H9 (cell line): ENCODE data around the gene KLK3. TPM values are rescaled to one million over a fixed set of nuclear protein-coding genes. Genes with fewer than 3 reads are reported as not detected.

Experiments
- DNase-seq: peaks from one replicate; pipeline ENCODE4 v3.0.0-alpha.2; 2017
- H2AFZ ChIP-seq: one replicate; pipeline ENCODE4 v1.6.1; 2013; ENCODE audit warnings: mild to moderate bottlenecking, low read length, control low read depth, moderate library complexity
- H2AK5ac ChIP-seq: 2 replicates; pipeline ENCODE4 v1.6.1; 2013; ENCODE audit warnings: low read length, control low read depth, mixed read lengths; ENCODE audit not compliant: insufficient read length
- H2BK120ac ChIP-seq: one replicate; pipeline ENCODE4 v1.6.1; 2013; ENCODE audit warnings: low read depth, mild to moderate bottlenecking, low read length, control low read depth, inconsistent platforms; ENCODE audit not compliant: poor library complexity, severe bottlenecking
- H2BK12ac ChIP-seq: 2 replicates; pipeline ENCODE4 v1.6.1; 2013; ENCODE audit warnings: low read length, control low read depth, mixed read lengths, low read depth; ENCODE audit not compliant: insufficient read length
- H2BK15ac ChIP-seq: 2 replicates; pipeline ENCODE4 v1.6.1; 2013; ENCODE audit warnings: low read depth, low read length, control low read depth
- H2BK20ac ChIP-seq: one replicate; pipeline ENCODE4 v1.6.1; 2013; ENCODE audit warnings: low read depth, mild to moderate bottlenecking, low read length, control low read depth, inconsistent platforms; ENCODE audit not compliant: poor library complexity, severe bottlenecking
- H2BK5ac ChIP-seq: 2 replicates; pipeline ENCODE4 v1.6.1; 2013; ENCODE audit warnings: low read length, control low read depth, mixed read lengths; ENCODE audit not compliant: insufficient read length
- H3K14ac ChIP-seq: 2 replicates; pipeline ENCODE4 v1.6.1; 2013; ENCODE audit warnings: low read length, control low read depth; ENCODE audit not compliant: insufficient read depth
- H3K18ac ChIP-seq: 2 replicates; pipeline ENCODE4 v1.6.1; 2013; ENCODE audit warnings: low read depth, mild to moderate bottlenecking, mixed read lengths, low read length, control low read depth; ENCODE audit not compliant: insufficient read length
- H3K23ac ChIP-seq: 2 replicates; pipeline ENCODE4 v1.6.1; 2013; ENCODE audit warnings: low read length, control low read depth, mixed read lengths, low read depth; ENCODE audit not compliant: insufficient read length
- H3K23me2 ChIP-seq: 2 replicates; pipeline ENCODE4 v1.6.1; 2013; ENCODE audit warnings: low read depth, mild to moderate bottlenecking, mixed read lengths, low read length, control low read depth; ENCODE audit not compliant: insufficient read length, poor library complexity, severe bottlenecking
- H3K27ac ChIP-seq: 2 replicates; pipeline ENCODE4 v1.5.1; 2013; ENCODE audit warnings: low read length, control low read depth, mixed read lengths, low read depth; ENCODE audit not compliant: insufficient read length
- H3K27me3 ChIP-seq: 2 replicates; pipeline ENCODE4 v1.6.1; 2013; ENCODE audit warnings: low read length, control low read depth, inconsistent platforms; ENCODE audit not compliant: insufficient read depth
- H3K4ac ChIP-seq: 2 replicates; pipeline ENCODE4 v1.6.1; 2013; ENCODE audit warnings: low read depth, mild to moderate bottlenecking, control low read depth, inconsistent platforms, low read length, moderate library complexity
- H3K4me1 ChIP-seq: 2 replicates; pipeline ENCODE4 v1.6.1; 2013; ENCODE audit warnings: low read length, control low read depth, inconsistent platforms; ENCODE audit not compliant: insufficient read depth
- H3K4me2 ChIP-seq: 2 replicates; pipeline ENCODE4 v1.6.1; 2013; ENCODE audit warnings: low read length, control low read depth, mixed read lengths; ENCODE audit not compliant: insufficient read length, insufficient read depth
- H3K56ac ChIP-seq: 2 replicates; pipeline ENCODE4 v1.6.1; 2013; ENCODE audit warnings: low read depth, mild to moderate bottlenecking, mixed read lengths, low read length, control low read depth; ENCODE audit not compliant: insufficient read length
- H3K79me1 ChIP-seq: 2 replicates; pipeline ENCODE4 v1.6.1; 2013; ENCODE audit warnings: low read depth, mild to moderate bottlenecking, moderate library complexity, low read length, control low read depth, inconsistent platforms; ENCODE audit not compliant: insufficient read depth, poor library complexity, severe bottlenecking
- H3K79me2 ChIP-seq: 2 replicates; pipeline ENCODE4 v1.6.1; 2013; ENCODE audit warnings: low read length, control low read depth, inconsistent platforms; ENCODE audit not compliant: insufficient read depth
- H3K9ac ChIP-seq: 2 replicates; pipeline ENCODE4 v1.6.1; 2013; ENCODE audit warnings: low read length, control low read depth, mixed read lengths; ENCODE audit not compliant: insufficient read length; ENCODE audit errors: extremely low read depth
- H3K9me3 ChIP-seq: one replicate; pipeline ENCODE4 v1.6.1; 2013; ENCODE audit warnings: low read depth, low read length, inconsistent platforms; ENCODE audit not compliant: control insufficient read depth
- H3T11ph ChIP-seq: one replicate; pipeline ENCODE4 v1.6.1; 2013; ENCODE audit warnings: mild to moderate bottlenecking, low read length, control low read depth, inconsistent platforms
- H4K20me1 ChIP-seq: one replicate; pipeline ENCODE4 v1.6.1; 2013; ENCODE audit not compliant: control insufficient read depth, insufficient read length, insufficient read depth
- H4K5ac ChIP-seq: 2 replicates; pipeline ENCODE4 v1.6.1; 2013; ENCODE audit warnings: low read depth, mild to moderate bottlenecking, mixed read lengths, low read length, control low read depth; ENCODE audit not compliant: insufficient read length
- H4K8ac ChIP-seq: replicated peaks from 2 replicates; pipeline ENCODE4 v1.6.1; 2013; ENCODE audit warnings: low read length, control low read depth, mixed read lengths, low read depth; ENCODE audit not compliant: insufficient read length
- H4K91ac ChIP-seq: 2 replicates; pipeline ENCODE4 v1.6.1; 2013; ENCODE audit warnings: low read depth, mild to moderate bottlenecking, moderate library complexity, mixed read lengths, low read length, control low read depth; ENCODE audit not compliant: insufficient read length
- H3K27ac Mint-ChIP-seq, 3 experiments: 2 replicates in 2 of 3; 3 replicates in 1 of 3; pipeline ENCODE4 v1.8.0; 2020 to 2021; ENCODE audit warnings: mixed read lengths in 3 of 3, mild to moderate bottlenecking in 1 of 3, moderate library complexity in 1 of 3
- H3K27me3 Mint-ChIP-seq: 2 replicates; pipeline ENCODE4 v1.8.0; 2021; ENCODE audit warnings: low read depth, mild to moderate bottlenecking, moderate library complexity, mixed read lengths
- H3K36me3 Mint-ChIP-seq, 3 experiments: 2 replicates in 2 of 3; 3 replicates in 1 of 3; pipeline ENCODE4 v1.8.0; 2020 to 2021; ENCODE audit warnings: low read depth in 3 of 3, mixed read lengths in 3 of 3; ENCODE audit not compliant: insufficient read depth in 1 of 3
- H3K4me1 Mint-ChIP-seq, 2 experiments: 2 replicates each; pipeline ENCODE4 v1.8.0; 2020; ENCODE audit warnings: mixed read lengths in 2 of 2
- H3K4me3 Mint-ChIP-seq, 2 experiments: 2 replicates in 1 of 2; 3 replicates in 1 of 2; pipeline ENCODE4 v1.8.0; 2020 to 2021; ENCODE audit warnings: mild to moderate bottlenecking in 2 of 2, mixed read lengths in 2 of 2, moderate library complexity in 1 of 2
- H3K9me3 Mint-ChIP-seq, 2 experiments: 2 replicates in 1 of 2; 3 replicates in 1 of 2; pipeline ENCODE4 v1.8.0; 2020; ENCODE audit warnings: mild to moderate bottlenecking in 2 of 2, mixed read lengths in 2 of 2, moderate library complexity in 1 of 2
- WGBS: extraction: QIAGEN DNeasy Blood & Tissue Kit; methylation state at CpG from one replicate; pipeline ENCODE4 v1.1.7; 2013; ENCODE audit warnings: missing lambda C conversion rate, low lambda C conversion rate, mixed read lengths; ENCODE audit not compliant: insufficient read length; ENCODE audit errors: extremely low coverage; 5-methylcytosine and 5-hydroxymethylcytosine counted together
- total RNA-seq: library from RNA; stranded (reverse); gene quantifications from 2 replicates; pipeline ENCODE4 v1.2.1, GENCODE V29; 2021
- TF ChIP-seq, protein P1 (sequence below): fragments of 200-600 bp; sonication (generic); conservative IDR thresholded peaks from 3 replicates; pipeline ENCODE4 v1.8.0; 2021; ENCODE audit warnings: antibody characterized with exemption, mild to moderate bottlenecking

The KLK3 gene
- total RNA-seq, 1 experiment from 2014 or later = not detected

GRCh38 chr19:50899569-50899968 lies 44.9 kb downstream of the KLK3 start:
- peak overlapping the region; percentile 60 for H3T11ph ChIP-seq
- no peak overlapping the region for H4K5ac ChIP-seq
- H2AFZ ChIP-seq = no peak overlapping the region
- H3K4ac ChIP-seq = no peak overlapping the region
- H3K9me3 ChIP-seq = no peaks in the 10 kb centered on the region
- no peak overlapping the region for H2BK12ac ChIP-seq
- TF ChIP-seq, protein P1, sequence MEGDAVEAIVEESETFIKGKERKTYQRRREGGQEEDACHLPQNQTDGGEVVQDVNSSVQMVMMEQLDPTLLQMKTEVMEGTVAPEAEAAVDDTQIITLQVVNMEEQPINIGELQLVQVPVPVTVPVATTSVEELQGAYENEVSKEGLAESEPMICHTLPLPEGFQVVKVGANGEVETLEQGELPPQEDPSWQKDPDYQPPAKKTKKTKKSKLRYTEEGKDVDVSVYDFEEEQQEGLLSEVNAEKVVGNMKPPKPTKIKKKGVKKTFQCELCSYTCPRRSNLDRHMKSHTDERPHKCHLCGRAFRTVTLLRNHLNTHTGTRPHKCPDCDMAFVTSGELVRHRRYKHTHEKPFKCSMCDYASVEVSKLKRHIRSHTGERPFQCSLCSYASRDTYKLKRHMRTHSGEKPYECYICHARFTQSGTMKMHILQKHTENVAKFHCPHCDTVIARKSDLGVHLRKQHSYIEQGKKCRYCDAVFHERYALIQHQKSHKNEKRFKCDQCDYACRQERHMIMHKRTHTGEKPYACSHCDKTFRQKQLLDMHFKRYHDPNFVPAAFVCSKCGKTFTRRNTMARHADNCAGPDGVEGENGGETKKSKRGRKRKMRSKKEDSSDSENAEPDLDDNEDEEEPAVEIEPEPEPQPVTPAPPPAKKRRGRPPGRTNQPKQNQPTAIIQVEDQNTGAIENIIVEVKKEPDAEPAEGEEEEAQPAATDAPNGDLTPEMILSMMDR = no peak
- Mint-ChIP-seq H3K9me3 (peaks cover 14% of the 10 kb centered on the region in 2 experiments), H3K4me3 (no peak overlapping the region), H3K4me1 (no peaks in the 10 kb centered on the region), H3K27me3 (peaks cover 49% of the 10 kb centered on the region), H3K27ac (no peak overlapping the region), H3K36me3 (peaks cover 4 to 6% (median 5%) of the 10 kb centered on the region in 3 experiments; a peak in 4 of 7 replicates)
- no peak overlapping the region for H2BK5ac ChIP-seq
- DNase-seq = no peak
- no peak overlapping the region for H3K9ac ChIP-seq
- no peaks in the 10 kb centered on the region for H3K79me1 ChIP-seq
- H3K23ac ChIP-seq = no peak overlapping the region
- no peaks in the 10 kb centered on the region for H4K20me1 ChIP-seq
- no peak overlapping the region for H3K4me2 ChIP-seq
- H2BK20ac ChIP-seq = no peak overlapping the region
- no CpG with 5 or more reads among the region's 3 CpGs for WGBS
- H3K56ac ChIP-seq = no peak overlapping the region
- H3K4me1 ChIP-seq = no peaks in the 10 kb centered on the region
- H3K27me3 ChIP-seq = no peaks in the 10 kb centered on the region
- no peak overlapping the region for H2BK120ac ChIP-seq
- H4K91ac ChIP-seq = no peak overlapping the region
- no peak overlapping the region for H3K14ac ChIP-seq
- no peak overlapping the region for H4K8ac ChIP-seq
- no peak overlapping the region for H3K18ac ChIP-seq
- H3K27ac ChIP-seq = no peak overlapping the region
- H3K23me2 ChIP-seq = no peaks in the 10 kb centered on the region
- no peaks in the 10 kb centered on the region for H3K79me2 ChIP-seq
- H2AK5ac ChIP-seq = no peak overlapping the region
- H2BK15ac ChIP-seq = no peak overlapping the region
